ENCODE data around the gene GZF1.

- TF ChIP-seq CTCF (IDR thresholded peaks at IDR 0.05) (no peak), POLR2A (IDR thresholded peaks at IDR 0.05) (no peak)
Measured at GRCh38 chr20:23387118-23387443, 25.1 kb downstream of the GZF1 start.

All from right lobe of liver (tissue), 4 donors.